HG03135 (cell line): Measurements from ENCODE around the gene F8.
A peak's percentile ranks its signal among the peaks of the same experiment; 100 is the strongest.
"Not testable (repeated sequence)": the region's sequence is repeated elsewhere in the genome, so short reads cannot be mapped to it uniquely, and the experiment has no call there.

Experiments used
- ATAC-seq: cut with Tn5 transposase; IDR thresholded peaks from one replicate; pipeline ENCODE4 v1.9.1; 2021; ENCODE audit warnings: mild to moderate bottlenecking, moderate library complexity; ENCODE audit not compliant: unreplicated experiment

The F8 gene

DNA sequence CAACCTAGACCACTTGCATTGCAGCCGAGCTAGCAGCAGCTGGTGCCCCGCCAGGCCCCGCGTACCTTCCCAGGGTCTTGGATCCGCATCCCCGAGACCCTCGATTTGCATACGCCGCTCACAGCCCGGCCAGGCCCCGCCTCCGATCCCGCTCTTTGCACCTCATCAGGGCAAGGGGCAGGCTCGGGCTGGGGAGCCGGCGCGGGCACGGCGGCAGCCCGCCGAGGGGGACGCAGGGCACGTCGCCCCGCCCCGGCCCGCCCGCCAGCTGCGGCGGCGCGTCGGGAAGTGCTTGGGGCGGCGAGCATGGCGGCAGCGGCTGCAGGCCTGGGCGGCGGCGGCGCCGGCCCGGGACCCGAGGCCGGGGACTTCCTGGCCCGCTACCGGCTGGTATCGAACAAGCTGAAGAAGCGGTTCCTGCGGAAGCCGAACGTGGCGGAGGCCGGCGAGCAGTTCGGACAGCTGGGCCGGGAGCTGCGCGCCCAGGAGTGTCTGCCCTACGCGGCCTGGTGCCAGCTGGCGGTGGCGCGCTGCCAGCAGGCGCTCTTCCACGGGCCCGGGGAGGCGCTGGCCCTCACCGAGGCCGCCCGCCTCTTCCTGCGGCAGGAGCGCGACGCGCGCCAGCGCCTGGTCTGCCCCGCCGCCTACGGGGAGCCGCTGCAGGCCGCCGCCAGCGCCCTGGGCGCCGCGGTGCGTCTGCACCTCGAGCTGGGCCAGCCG lies 136.3 kb downstream of the F8 start, which contains the start of gene F8A1:
F8A1 (plus strand) TSS at position 287 of the 720 bp plus-strand sequence; CDS start at position 307, 20 bp downstream.
- ATAC-seq = peak; percentile 72

DNA sequence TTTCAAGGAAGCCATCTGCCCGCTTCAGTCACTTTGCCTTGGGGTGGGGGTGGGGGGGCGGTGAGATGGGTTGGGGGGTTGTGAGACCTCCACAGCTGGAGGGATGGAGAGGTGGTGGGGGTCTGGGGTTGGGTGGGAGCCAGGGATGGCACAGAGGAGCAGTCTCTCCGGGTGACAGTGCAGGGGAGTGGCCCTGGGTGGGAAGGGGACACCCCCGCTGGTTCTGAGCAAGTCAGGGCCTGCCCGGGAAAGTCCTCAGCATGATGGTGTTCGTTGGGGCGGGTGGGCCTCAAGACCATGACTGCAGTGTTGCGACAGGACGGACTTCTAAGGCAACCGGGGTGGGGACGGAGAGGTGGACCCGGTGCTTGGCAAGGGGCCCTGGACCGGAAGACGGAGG lies 137.0 kb downstream of the F8 start:
- not testable (repeated sequence) for ATAC-seq

DNA sequence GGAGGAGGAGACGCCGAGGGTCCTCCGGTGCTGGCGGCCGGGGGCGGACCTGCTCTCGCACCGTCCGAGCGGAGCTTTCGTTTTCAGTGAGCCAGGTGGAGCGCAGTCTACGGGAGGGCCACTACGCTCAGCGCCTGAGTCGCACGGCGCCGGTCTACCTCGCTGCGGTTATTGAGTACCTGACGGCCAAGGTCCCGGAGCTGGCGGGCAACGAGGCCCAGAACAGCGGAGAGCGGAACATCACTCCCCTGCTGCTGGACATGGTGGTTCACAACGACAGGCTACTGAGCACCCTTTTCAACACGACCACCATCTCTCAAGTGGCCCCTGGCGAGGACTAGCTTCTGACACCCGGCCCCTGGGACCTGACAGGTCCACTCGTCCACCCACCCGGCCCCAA lies 137.5 kb downstream of the F8 start:
- ATAC-seq = not testable (repeated sequence)

DNA sequence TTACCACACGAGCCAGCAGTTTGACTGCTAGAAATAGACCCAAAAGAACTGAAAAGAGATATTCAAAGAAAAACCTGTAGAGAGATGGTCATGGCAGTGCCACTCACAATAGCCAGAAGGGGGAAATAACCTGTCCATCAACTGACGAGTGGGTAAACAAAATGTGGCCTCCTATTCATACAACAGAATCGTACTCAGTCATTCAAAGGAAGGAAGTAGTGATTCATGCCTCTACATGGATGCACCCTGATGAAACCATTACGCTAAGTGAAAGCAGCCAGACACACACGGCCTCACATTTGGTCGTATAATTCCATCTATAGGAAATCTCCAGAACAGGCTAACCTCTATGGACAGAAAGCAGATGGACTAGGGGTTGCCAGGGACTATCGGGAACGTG lies 138.5 kb downstream of the F8 start:
- ATAC-seq = not testable (repeated sequence)

DNA sequence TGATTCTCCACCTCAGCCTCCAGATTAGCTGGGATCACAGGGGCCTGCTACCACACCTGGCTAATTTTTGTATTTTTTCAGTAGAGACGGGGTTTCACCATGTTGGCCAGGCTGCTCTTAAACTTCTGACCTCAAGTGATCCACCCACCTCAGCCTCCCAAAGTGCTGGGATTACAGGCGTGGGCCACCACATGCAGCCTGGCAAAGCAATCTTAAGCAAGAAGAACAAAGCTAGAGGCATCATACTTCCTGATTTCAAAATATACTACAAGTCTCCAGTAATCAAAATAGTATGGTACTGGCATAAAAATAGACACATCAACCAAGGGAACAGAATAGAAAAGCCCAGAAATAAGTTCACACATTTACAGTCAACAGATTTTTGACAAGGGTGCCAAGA lies 149.2 kb downstream of the F8 start:
- ATAC-seq = no peak

DNA sequence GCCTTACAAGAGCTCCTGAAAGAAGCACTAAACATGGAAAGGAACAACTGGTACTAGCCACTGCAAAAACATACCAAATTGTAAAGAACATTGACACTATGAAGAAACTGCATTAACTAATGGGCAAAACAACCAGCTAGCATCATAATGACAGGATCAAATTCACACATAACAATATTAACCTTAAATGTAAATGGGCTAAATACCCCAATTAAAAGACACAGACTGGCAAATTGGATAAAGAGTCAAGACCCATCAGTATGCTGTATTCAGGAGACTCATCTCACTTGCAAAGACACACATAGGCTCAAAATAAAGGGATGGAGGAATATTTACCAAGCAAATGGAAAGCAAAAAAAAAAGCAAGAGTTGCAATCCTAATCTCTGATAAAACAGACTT lies 154.0 kb downstream of the F8 start:
- not testable (repeated sequence) for ATAC-seq

DNA sequence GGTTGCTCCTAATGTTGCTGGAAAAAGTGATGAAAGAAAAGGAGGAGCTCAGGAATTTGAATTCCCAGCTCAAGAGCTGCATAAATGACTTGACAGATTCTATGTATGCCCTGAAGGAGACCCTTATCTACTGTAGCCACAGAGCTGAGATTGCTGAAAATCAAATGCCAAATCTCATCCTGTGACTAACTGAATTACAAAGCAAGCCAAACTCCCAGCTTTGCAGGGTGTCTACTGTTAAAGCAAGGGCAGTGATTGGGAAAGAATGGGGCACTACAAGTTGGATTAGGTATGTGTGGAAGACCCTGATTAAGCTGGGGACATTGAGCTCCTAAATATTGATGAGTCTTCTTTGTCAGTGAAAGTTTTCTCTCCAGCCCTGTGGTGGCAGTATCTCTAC lies 167.3 kb downstream of the F8 start:
- ATAC-seq = no peak

DNA sequence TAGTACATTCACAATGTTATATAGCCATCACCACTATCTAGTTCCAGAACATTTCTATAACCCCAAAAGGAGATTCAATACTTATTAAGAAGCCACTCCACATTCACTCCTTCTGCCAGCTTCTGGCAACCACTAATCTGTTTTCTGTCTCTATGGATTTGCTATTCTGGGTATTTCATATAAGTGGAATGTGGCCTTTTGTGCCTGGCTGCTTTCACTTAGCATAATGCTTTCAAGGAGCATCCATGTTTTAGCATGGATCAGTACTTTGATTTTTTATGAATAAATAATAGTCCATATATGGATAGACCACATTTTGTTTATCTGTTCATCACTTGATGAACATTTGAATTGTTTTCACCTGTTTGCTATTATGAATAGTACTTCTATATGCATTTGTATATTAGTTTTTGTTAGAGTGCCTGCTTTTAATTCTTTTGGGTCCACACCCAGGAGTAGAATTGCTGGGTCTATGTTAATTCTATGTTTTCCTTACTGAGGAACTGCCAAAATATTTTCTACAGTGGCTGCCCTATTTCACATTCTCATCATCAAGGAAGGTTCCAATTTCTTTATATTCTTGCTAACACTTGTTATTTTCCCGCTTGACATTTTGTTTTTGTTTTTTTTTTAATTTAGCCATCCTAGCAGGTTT lies 171.4 kb downstream of the F8 start:
- ATAC-seq = no peak

DNA sequence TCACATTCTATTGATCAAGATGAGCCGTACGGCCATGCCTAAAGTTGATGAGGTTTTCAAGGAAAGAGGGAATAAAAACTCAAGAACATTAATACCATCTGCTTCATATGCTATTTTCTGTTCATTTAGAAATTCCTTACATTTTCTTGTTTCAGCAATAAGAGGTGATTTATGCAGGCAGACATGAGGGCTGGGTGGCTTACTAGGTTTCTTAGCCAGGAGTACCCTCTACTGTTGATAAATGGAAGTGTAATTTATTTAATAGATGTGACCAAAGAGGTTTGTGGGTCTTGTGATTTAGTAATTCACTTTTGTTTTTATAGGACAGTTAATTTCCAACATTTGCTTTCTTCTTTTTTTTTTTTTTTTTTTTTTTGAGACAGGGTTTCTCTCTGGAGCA lies 181.7 kb downstream of the F8 start:
- no peak for ATAC-seq

DNA sequence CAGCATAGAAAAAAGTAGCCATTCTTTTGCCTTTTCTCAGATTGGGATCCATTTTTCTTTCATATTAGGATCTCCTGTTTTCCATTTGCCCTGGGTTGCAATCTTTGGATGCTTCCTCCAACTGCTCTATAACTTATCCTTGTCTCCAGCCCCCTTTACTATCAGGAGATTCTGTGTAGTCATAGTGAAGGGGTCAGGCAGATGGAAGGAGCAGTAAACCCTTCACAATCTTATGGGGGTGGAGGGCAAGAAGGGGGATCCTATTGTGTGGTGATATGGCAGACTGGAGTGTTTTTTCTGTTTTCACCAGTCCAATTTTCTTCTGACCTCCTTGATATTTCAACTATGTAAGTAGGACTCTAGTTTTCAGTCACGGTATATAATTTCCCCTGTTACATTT lies 186.4 kb downstream of the F8 start:
- ATAC-seq = no peak

DNA sequence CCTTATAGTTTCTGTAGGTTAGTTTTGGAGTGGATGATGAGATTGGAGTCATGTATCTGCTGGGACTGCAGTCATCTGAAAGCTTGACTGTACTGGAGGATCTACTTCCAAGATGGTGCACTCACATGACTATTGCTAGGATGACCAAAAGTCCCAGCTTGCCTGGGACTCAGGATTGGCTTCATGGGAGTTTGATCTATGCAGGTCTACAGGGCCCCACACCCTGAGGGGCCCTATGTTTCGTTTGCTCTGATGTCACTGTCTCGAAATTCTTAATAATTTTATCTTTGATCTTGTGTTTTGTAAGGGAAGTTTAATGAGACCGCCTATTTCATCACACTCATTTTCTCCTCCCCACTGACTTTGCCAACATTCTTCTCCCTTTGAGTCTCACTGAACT lies 188.0 kb downstream of the F8 start, which contains the start of gene SMIM9:
SMIM9 (minus strand) TSS at position 101 of the 400 bp plus-strand sequence. CDS start 3,806 bp downstream, outside the sequence.
- no peak for ATAC-seq

DNA sequence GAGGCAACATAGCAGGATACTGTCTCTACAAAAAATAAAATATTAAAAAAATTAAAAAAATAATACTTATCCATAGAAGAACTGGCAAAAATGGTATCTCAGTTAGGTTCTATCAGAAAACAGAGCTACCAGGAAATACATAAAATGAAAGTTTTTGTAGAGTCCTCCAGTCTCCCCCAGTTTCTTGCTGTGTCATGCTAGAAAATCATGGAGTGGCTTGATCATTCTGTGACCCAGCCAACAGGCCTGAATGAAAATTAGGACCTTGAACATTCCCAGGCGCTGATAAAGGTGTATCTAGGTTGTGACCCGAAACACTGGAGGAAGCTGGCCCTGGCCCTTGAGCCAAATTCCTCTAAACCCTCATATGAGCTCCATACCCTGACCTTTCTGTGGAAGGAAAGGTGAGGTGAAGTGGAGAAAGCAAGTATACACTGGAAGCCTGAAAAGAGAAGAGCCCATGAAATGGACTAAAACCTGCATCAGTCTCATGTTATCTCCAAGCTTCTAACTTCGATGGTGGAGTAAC lies 188.7 kb downstream of the F8 start:
- ATAC-seq = no peak

DNA sequence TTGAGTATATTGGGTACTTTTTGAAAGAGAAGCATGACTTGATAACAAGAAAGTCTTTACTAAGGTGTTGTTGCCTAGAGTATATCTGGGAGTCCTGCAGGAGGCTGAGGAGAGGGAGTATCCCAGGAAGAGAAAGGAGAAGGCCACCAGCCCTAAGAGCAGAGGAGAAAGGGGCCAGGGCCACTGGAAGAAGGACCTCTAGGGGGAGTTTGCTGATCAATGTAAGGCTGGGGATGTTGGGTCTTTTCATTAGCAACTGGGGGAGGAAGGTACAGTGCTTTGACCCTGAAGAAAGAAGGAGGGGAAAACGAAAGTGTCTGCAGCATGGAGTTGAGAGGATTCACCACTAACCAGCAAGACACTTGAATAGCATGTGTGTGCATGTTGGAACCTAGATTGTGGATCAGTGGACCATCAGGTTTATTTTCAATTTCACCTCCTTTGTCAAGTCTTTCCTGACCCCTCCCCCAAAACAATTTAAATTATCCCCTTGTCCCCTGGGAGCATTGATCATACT lies 192.5 kb downstream of the F8 start:
- no peak for ATAC-seq

DNA sequence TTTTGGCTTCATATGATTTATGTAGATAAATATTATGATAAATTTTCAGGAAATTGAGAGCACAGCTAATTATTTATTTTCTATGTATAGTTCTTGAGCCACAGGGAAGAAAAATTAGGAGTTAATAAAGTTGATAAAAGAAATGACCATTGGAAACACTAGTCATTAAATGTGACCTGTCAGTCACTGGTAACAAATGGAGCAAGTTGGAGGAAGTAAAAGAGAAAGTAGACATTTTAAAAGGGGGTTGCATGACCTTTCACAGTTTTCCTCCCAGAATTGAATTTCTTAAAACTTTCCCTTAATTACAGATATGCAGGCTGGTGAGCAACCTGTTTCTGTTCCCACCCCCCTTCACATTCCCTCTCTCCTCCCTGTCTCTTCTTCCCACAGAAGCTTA lies 193.4 kb downstream of the F8 start:
- no peak for ATAC-seq

DNA sequence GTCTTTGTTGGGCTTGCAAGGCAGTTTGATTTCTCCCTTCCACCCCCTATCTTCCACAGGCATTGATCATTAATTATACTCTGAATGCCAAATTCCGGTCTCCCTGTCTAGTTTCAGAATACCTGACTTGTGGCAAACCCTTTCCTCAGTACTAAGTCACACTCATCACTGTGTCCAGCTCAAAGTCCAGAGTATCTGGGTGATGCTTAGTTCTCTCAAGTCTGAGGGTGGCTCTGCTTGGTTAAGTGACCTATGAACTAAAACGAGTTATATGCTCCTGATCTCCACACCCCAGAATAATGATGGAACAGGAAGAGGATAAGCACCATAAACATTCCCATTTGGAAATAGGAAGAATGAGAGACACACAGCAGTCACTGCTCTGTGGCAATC lies 194.5 kb downstream of the F8 start:
- no peak for ATAC-seq

DNA sequence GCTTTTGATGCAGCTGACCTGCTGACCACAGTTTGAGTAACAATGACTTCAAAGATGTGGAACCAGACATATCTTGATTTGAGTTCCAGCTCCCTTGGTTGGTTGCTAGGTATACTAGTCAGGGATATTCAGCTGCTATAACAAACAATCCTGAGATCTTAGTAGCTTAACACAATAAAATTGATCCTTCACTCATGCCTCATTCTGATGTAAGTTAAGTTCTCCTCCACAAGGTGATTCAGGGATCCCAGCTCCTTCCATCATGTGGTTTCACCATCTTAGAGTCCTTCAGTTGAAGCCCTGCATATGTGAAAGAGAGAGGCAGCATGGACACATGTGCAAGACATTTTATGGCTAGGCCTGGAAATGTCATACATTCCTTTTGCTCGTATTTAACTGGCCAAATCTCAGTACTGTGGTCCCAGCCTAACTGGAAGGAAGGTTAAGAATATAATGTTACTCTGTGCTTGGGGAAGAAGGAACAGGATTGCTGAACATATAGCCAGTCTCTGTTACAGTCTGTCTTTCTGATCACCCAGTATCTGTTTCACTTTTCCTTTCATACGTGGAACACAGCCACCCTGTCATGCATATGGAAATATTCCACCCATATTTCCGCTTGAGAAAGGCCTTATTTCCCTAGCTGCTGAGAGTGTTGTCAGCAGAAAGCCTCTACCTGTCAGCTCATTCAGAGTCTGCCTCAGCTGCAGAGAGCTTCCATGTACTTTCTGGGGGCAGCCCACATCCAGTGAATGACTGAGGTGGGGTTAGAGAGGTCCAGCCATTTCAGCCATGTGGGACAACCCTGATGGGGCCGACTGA lies 195.1 kb downstream of the F8 start:
- ATAC-seq = peak; percentile 94

DNA sequence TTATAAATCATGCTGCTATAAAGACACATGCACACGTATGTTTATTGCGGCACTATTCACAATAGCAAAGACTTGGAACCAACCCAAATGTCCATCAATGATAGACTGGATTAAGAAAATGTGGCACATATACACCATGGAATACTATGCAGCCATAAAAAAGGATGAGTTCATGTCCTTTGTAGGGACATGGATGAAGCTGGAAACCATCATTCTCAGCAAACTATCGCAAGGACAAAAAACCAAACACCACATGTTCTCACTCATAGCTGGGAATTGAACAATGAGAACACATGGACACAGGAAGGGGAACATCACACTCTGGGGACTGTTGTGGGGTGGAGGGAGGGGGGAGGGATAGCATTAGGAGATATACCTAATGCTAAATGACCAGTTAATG lies 196.9 kb downstream of the F8 start:
- not testable (repeated sequence) for ATAC-seq

DNA sequence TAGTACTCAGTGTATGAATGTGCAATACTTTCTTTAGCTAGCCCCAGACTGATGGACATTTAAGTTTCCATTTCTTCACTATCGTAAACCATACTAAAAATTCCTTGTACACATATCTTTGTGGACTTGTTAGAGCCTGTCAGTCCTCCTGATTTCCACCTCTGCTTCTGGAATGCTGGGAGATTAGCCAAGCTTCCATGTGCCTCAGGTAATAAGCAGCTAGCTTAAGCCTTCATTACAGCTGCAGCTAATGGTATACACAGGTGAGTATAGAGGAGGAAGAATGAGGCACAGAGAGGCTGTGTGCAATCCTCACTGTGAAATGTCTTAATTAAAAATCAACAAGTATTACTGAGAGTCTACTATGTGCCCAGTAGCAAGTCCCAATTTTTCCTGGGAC lies 197.9 kb downstream of the F8 start:
- no peak for ATAC-seq

DNA sequence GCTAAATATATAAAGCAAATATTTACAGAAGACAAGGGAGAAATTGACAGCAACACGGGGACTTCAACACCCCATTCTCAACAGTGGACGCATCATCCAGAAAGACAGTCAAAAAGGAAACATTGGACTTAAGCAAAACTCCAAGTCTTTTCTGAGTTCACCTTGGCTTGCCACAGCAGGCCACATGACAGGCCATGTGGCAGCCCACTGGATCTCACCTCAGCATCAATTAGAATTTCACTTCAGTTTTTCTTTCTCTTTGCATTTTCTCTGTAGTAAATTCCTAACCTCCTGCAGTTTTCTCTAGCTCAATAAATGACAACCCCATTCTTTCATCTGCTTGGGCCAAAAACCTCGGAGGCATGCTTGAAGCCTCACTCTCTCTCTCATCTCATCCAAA lies 200.5 kb downstream of the F8 start:
- ATAC-seq = no peak

DNA sequence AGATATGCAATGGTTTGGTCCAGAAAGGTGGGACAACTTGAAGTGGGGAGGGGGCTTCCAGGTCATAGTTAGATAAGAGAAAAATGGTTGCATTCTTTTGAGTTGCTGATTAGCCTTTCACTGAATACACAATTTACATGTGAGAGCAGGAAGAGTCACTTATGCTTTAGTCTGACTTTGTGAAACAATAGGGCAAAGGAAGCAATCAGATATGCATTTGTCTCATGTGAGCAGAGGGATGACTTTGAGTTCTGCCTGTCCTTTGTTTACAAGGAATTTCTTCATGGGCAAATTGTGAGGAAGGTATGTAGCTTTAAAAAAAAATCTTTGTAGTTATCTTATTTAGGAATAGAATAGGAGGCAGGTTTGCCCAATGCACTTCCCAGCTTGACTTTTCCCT lies 201.0 kb downstream of the F8 start:
- no peak for ATAC-seq

DNA sequence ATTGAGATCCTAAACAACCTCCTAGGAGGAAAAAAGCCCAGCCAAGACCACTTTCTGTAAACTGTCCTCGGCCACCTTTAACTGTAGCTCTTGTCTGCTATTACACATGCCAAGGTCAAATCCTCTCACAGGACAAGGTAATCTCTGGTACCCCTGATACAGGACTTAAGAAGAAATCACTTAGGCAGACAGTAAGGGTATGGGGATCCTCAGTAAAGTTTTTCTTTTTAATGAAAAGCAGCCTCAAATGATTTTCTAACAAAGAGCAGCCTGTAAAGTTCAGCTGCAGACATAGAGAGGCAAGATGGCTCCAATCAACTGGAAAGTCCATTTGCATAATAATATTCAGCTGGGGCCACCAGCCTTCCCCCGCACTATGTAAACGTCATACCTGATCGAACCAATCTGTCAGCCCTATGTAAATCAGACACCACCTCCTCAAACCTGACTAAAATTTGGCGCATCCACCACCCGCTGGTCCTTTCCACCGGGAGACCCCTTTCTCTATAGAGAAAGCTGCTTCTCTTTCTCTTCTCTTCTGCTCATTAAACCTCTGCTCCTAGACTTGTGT lies 202.7 kb downstream of the F8 start:
- ATAC-seq = peak; percentile 60
